Tibial nerve (tissue), 4 donors: Measurements from ENCODE around the gene KLHL25. TPM values are rescaled to one million over a fixed set of nuclear protein-coding genes. Genes with fewer than 3 reads are reported as not detected.

Source experiments
- DNase-seq, 2 donors: peaks; one replicate each; pipeline ENCODE4 v3.0.0-alpha.2; 2019; ENCODE audit warnings: low spot score in 2 of 2
- H3K27ac ChIP-seq, 4 donors: fragments of 200-600 bp; sonication (generic) in 3 of 4; one replicate each; pipeline ENCODE4 v1.5.1; 2017 to 2019; ENCODE audit warnings: mild to moderate bottlenecking in 1 of 4
- H3K27me3 ChIP-seq, 2 donors: fragments of 200-600 bp; sonication (generic) in 1 of 2; one replicate each; pipeline versions ENCODE4 v1.5.1 to v1.6.0; 2017 to 2019
- H3K36me3 ChIP-seq, 3 donors: fragments of 200-600 bp; sonication (generic); one replicate each; pipeline ENCODE4 v1.5.1; 2018 to 2019
- H3K4me1 ChIP-seq, 4 donors: fragments of 200-600 bp; sonication (generic) in 3 of 4; one replicate each; pipeline ENCODE4 v1.5.1; 2017 to 2019
- H3K4me3 ChIP-seq, 4 donors: fragments of 200-600 bp; sonication (generic) in 3 of 4; one replicate each; pipeline ENCODE4 v1.5.1; 2017 to 2019; ENCODE audit warnings: mild to moderate bottlenecking in 1 of 4, moderate library complexity in 1 of 4
- H3K9me3 ChIP-seq, 4 donors: fragments of 200-600 bp; sonication (generic) in 3 of 4; one replicate each; pipeline ENCODE4 v1.5.1; 2017 to 2019
- CTCF ChIP-seq, 5 experiments: fragments of 200-600 bp in 3 of 5; fragments of 450-650 bp in 2 of 5; sonication (generic) in 3 of 5; IDR thresholded peaks; one replicate each; pipeline ENCODE4 v1.5.1; 2016 to 2019; ENCODE audit warnings: antibody characterized with exemption in 5 of 5, mild to moderate bottlenecking in 3 of 5, moderate library complexity in 2 of 5
- EP300 ChIP-seq, 2 donors: sonication (generic); formaldehyde crosslinking; IDR thresholded peaks; one replicate each; pipeline ENCODE4 v1.6.1; 2017; ENCODE audit warnings: antibody characterized with exemption in 2 of 2, mild to moderate bottlenecking in 1 of 2
- POLR2A ChIP-seq, 2 donors: fragments of 450-650 bp; IDR thresholded peaks; one replicate each; pipeline ENCODE4 v1.6.1; 2017; ENCODE audit warnings: antibody characterized with exemption in 2 of 2, mild to moderate bottlenecking in 2 of 2, moderate library complexity in 2 of 2
- WGBS, 2 donors: methylation state at CpG; one replicate each; pipeline ENCODE4 v1.1.5; 2018; 5-methylcytosine and 5-hydroxymethylcytosine counted together
- total RNA-seq, 4 donors: library from RNA; depleted of rRNA; stranded (reverse); fragments of >200 nt; gene quantifications; one replicate each; pipeline ENCODE4 v1.1.0, GENCODE V29; 2016

The KLHL25 gene
- total RNA-seq, 4 donors from 2014 or later: 8.4 to 34.2 (median 12.6) TPM

DNA sequence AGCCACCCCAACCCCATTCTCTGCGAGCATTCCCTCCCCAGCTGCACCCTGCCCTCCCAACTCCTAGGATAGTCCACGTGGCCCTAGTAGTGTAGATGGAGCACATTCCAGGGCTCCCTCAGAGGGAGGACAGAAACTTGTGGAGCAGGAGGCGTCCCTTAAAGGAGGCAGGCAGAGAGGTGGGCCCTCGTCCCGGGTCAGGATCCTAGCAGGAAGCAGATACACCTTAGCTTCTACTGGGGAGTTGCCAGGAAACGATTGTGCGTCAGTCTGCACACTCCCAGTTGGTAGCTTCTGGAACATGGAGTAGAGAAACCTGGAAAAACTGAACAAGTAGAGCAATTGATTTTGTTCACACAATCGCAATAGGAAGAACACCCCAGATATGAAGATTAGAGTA is 43.9 kb upstream of the KLHL25 start:
- Histone ChIP-seq H3K27ac (no peak overlapping the region), H3K36me3 (no peaks in the 10 kb centered on the region), H3K9me3 (no peaks in the 10 kb centered on the region), H3K27me3 (no peaks in the 10 kb centered on the region), H3K4me3 (no peak overlapping the region), H3K4me1 (peaks cover 0 to 11% (median 5%) of the 10 kb centered on the region in 4 donors)
- WGBS, 2 donors: 79 to 80% methylated on average over 8 of the region's 8 CpGs
- TF ChIP-seq CTCF (IDR thresholded peaks at IDR 0.05): no peak
- no peak for TF ChIP-seq POLR2A (IDR thresholded peaks at IDR 0.05)
- TF ChIP-seq EP300 (IDR thresholded peaks at IDR 0.05): no peak
- no peak for DNase-seq

- 86 to 90% methylated on average over 2 of the region's 2 CpGs for WGBS, 2 donors
- Histone ChIP-seq H3K36me3 (no peaks in the 10 kb centered on the region), H3K27ac (no peak overlapping the region), H3K9me3 (no peaks in the 10 kb centered on the region), H3K4me3 (no peak overlapping the region), H3K27me3 (no peaks in the 10 kb centered on the region), H3K4me1 (peaks cover 0 to 11% (median 5%) of the 10 kb centered on the region in 4 donors)
- TF ChIP-seq CTCF (IDR thresholded peaks at IDR 0.05) (no peak), EP300 (IDR thresholded peaks at IDR 0.05) (no peak), POLR2A (IDR thresholded peaks at IDR 0.05) (no peak)
- DNase-seq: no peak
Observed at GRCh38 chr15:85837881-85838280, 43.2 kb upstream of the KLHL25 start.

- no peaks in the 10 kb centered on the region for H3K9me3 ChIP-seq
- H3K4me3 ChIP-seq: no peak overlapping the region
- H3K36me3 ChIP-seq: no peaks in the 10 kb centered on the region
- DNase-seq: no peak
- H3K4me1 ChIP-seq: peaks cover 0 to 11% (median 5%) of the 10 kb centered on the region in 4 donors
- 70 to 89% methylated on average over 6 of the region's 6 CpGs for WGBS, 2 donors
- H3K27me3 ChIP-seq: no peaks in the 10 kb centered on the region
- H3K27ac ChIP-seq: no peak overlapping the region
- TF ChIP-seq POLR2A (IDR thresholded peaks at IDR 0.05) (no peak), CTCF (IDR thresholded peaks at IDR 0.05) (no peak)
Observed at GRCh38 chr15:85837011-85837433, 42.3 kb upstream of the KLHL25 start.

- Histone ChIP-seq H3K27ac (no peak overlapping the region), H3K9me3 (no peaks in the 10 kb centered on the region), H3K36me3 (no peaks in the 10 kb centered on the region), H3K27me3 (no peaks in the 10 kb centered on the region), H3K4me3 (no peak overlapping the region), H3K4me1 (peaks cover 0 to 5% (median 0%) of the 10 kb centered on the region in 4 donors)
- TF ChIP-seq CTCF (IDR thresholded peaks at IDR 0.05) (no peak), POLR2A (IDR thresholded peaks at IDR 0.05) (no peak), EP300 (IDR thresholded peaks at IDR 0.05) (no peak)
- no peak for DNase-seq
- WGBS, 2 donors: 92 to 96% methylated on average over 3 of the region's 3 CpGs
Observed at GRCh38 chr15:85834651-85835050, 39.9 kb upstream of the KLHL25 start.

- no peak overlapping the region for H3K27ac ChIP-seq
- DNase-seq: no peak
- TF ChIP-seq POLR2A (IDR thresholded peaks at IDR 0.05) (no peak), EP300 (IDR thresholded peaks at IDR 0.05) (no peak), CTCF (IDR thresholded peaks at IDR 0.05) (no peak)
- peaks cover 0 to 5% (median 0%) of the 10 kb centered on the region in 4 donors for H3K4me1 ChIP-seq
- H3K4me3 ChIP-seq: no peak overlapping the region
- H3K9me3 ChIP-seq: no peaks in the 10 kb centered on the region
- no peaks in the 10 kb centered on the region for H3K27me3 ChIP-seq
- 85 to 90% methylated on average over 4 of the region's 4 CpGs for WGBS, 2 donors
- no peaks in the 10 kb centered on the region for H3K36me3 ChIP-seq
Observed at GRCh38 chr15:85832394-85832793, 37.7 kb upstream of the KLHL25 start.
